Endodermal cell (in vitro differentiated cells): Measurements from ENCODE around the gene CDK12. TPM values are rescaled to one million over a fixed set of nuclear protein-coding genes. Genes with fewer than 3 reads are reported as not detected.
"Not testable (repeated sequence)": the region's sequence is repeated elsewhere in the genome, so short reads cannot be mapped to it uniquely, and the experiment has no call there.

Experiments
- DNase-seq: peaks from one replicate; pipeline ENCODE4 v3.0.0-alpha.2; 2017
- H3K27ac ChIP-seq: 2 replicates; pipeline ENCODE4 v1.5.1; 2013; ENCODE audit warnings: mild to moderate bottlenecking, low read depth, low read length, moderate library complexity
- H3K27me3 ChIP-seq: 2 replicates; pipeline ENCODE4 v1.6.1; 2013; ENCODE audit warnings: mild to moderate bottlenecking, low read length, moderate library complexity; ENCODE audit not compliant: insufficient read depth, control insufficient read depth, poor library complexity, severe bottlenecking
- H3K36me3 ChIP-seq: 2 replicates; pipeline ENCODE4 v1.7.0; 2013; ENCODE audit warnings: mild to moderate bottlenecking, low read length, moderate library complexity; ENCODE audit not compliant: control insufficient read depth, insufficient read depth
- H3K4me1 ChIP-seq: one replicate; pipeline ENCODE4 v1.7.0; 2013; ENCODE audit warnings: low read length; ENCODE audit not compliant: control insufficient read depth, insufficient read depth
- H3K4me3 ChIP-seq: 2 replicates; pipeline ENCODE4 v1.5.1; 2013; ENCODE audit warnings: mild to moderate bottlenecking, low read length, moderate library complexity
- H3K9ac ChIP-seq: 2 replicates; pipeline ENCODE4 v1.6.1; 2013; ENCODE audit warnings: mild to moderate bottlenecking, low read length, moderate library complexity; ENCODE audit not compliant: poor library complexity, severe bottlenecking; ENCODE audit errors: extremely low read depth
- H3K9me3 ChIP-seq: 2 replicates; pipeline ENCODE4 v1.6.1; 2013; ENCODE audit warnings: mild to moderate bottlenecking, low read length, moderate library complexity; ENCODE audit not compliant: control insufficient read depth
- H3K27ac Mint-ChIP-seq: 2 replicates; pipeline ENCODE4 v1.8.0; 2020; ENCODE audit warnings: mixed read lengths
- H3K27me3 Mint-ChIP-seq: 2 replicates; pipeline ENCODE4 v1.8.0; 2021; ENCODE audit warnings: mild to moderate bottlenecking, mixed read lengths; ENCODE audit not compliant: insufficient read depth
- H3K36me3 Mint-ChIP-seq: 2 replicates; pipeline ENCODE4 v1.8.0; 2020; ENCODE audit warnings: low read depth, mixed read lengths
- H3K4me1 Mint-ChIP-seq: 2 replicates; pipeline ENCODE4 v1.8.0; 2020; ENCODE audit warnings: mixed read lengths
- H3K4me3 Mint-ChIP-seq: 2 replicates; pipeline ENCODE4 v1.8.0; 2020; ENCODE audit warnings: mild to moderate bottlenecking, moderate library complexity, mixed read lengths
- H3K9me3 Mint-ChIP-seq: 2 replicates; pipeline ENCODE4 v1.8.0; 2020; ENCODE audit warnings: mild to moderate bottlenecking, mixed read lengths
- WGBS, 2 experiments: methylation state at CpG; one replicate each; pipeline versions ENCODE4 v1.1.5 to v1.1.7; 2013; ENCODE audit warnings: missing lambda C conversion rate in 2 of 2, mixed read lengths in 1 of 2; ENCODE audit not compliant: insufficient coverage in 1 of 2, insufficient read length in 1 of 2; 5-methylcytosine and 5-hydroxymethylcytosine counted together
- total RNA-seq, 2 donors: library from RNA; stranded (reverse); fragmentation: NEBNext Ultra II Directional in 1 of 2; extraction: Animal tissue kit (Norgen Biotek cat#: 25700) in 1 of 2; gene quantifications; 2 replicates in 1 of 2; 3 replicates in 1 of 2; pipeline ENCODE4 v1.2.1, GENCODE V29; 2021
- TF ChIP-seq, protein P1 (sequence below): fragments of 200-600 bp; sonication (generic); conservative IDR thresholded peaks from 2 replicates; pipeline ENCODE4 v1.5.0; 2021; ENCODE audit warnings: antibody characterized with exemption, mild to moderate bottlenecking

Gene CDK12
- total RNA-seq, 2 donors from 2014 or later: 62.8 to 70.2 TPM

DNA sequence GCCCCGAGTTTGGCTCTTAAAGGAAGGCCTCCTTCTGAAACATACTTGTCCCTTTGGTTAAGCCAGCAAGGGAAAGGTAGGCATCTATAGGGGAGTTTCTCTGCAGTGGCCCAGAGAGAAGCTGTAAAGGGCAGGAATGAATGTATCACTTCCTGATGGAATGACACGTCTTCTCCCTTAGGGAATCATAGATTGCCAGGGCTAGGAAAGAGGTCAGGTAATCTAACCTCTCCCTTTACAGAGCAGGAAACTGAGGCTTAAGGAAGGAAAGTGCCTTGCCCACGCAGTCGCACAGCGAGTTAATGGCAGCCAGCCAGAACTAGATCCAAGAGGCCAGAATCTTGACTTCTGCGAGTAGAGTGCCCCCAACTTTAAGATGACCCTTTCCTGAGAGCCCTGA is 80.4 kb downstream of the CDK12 start:
- TF ChIP-seq, protein P1, sequence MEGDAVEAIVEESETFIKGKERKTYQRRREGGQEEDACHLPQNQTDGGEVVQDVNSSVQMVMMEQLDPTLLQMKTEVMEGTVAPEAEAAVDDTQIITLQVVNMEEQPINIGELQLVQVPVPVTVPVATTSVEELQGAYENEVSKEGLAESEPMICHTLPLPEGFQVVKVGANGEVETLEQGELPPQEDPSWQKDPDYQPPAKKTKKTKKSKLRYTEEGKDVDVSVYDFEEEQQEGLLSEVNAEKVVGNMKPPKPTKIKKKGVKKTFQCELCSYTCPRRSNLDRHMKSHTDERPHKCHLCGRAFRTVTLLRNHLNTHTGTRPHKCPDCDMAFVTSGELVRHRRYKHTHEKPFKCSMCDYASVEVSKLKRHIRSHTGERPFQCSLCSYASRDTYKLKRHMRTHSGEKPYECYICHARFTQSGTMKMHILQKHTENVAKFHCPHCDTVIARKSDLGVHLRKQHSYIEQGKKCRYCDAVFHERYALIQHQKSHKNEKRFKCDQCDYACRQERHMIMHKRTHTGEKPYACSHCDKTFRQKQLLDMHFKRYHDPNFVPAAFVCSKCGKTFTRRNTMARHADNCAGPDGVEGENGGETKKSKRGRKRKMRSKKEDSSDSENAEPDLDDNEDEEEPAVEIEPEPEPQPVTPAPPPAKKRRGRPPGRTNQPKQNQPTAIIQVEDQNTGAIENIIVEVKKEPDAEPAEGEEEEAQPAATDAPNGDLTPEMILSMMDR: no peak
- Mint-ChIP-seq H3K4me3 (no peak overlapping the region), H3K27me3 (no peaks in the 10 kb centered on the region), H3K4me1 (peaks cover 7% of the 10 kb centered on the region), H3K27ac (no peak overlapping the region), H3K36me3 (peaks cover 6% of the 10 kb centered on the region), H3K9me3 (no peaks in the 10 kb centered on the region)
- no peak overlapping the region for H3K9ac ChIP-seq
- no peak overlapping the region for H3K27ac ChIP-seq
- H3K27me3 ChIP-seq: no peaks in the 10 kb centered on the region
- H3K9me3 ChIP-seq: no peaks in the 10 kb centered on the region
- H3K4me3 ChIP-seq: no peak overlapping the region
- 80 to 94% methylated on average over 2 to 6 of the region's 6 CpGs for WGBS, 2 experiments
- H3K4me1 ChIP-seq: peaks cover 4% of the 10 kb centered on the region
- no peaks in the 10 kb centered on the region for H3K36me3 ChIP-seq
- no peak for DNase-seq

DNA sequence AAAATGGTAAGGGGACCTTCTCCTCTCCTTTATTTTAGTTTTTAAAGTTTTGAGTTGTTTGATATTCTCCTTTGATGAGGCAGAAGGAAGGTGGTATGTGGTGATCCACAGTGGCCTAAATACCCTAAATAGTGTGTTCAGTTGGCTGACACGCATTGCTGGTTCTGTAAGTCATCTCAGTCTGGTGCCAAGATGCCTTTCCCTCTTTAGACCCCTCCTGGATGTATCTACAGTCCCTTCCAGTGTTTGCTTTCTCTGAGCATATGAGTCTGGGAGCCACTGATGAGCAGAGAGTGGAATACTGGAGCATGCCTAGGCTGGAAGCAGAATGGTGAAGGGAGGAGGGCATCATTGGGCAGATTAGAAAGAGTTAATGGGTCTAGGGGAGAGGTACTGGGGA is 81.9 kb downstream of the CDK12 start:
- Mint-ChIP-seq H3K4me3 (no peak overlapping the region), H3K27me3 (no peaks in the 10 kb centered on the region), H3K9me3 (no peaks in the 10 kb centered on the region), H3K4me1 (peaks cover 1% of the 10 kb centered on the region), H3K27ac (no peak overlapping the region), H3K36me3 (peaks cover 6% of the 10 kb centered on the region)
- Histone ChIP-seq H3K27me3 (no peaks in the 10 kb centered on the region), H3K4me1 (no peaks in the 10 kb centered on the region), H3K36me3 (no peaks in the 10 kb centered on the region), H3K9ac (no peak overlapping the region), H3K4me3 (no peak overlapping the region), H3K27ac (no peak overlapping the region), H3K9me3 (no peaks in the 10 kb centered on the region)
- no peak for DNase-seq
- TF ChIP-seq, protein P1: no peak
- 92% methylated on average over 1 of the region's 1 CpG; no CpG with 5 or more reads in 1 of the 2 experiments for WGBS, 2 experiments

- Histone ChIP-seq H3K9me3 (no peaks in the 10 kb centered on the region), H3K36me3 (no peaks in the 10 kb centered on the region), H3K4me1 (no peaks in the 10 kb centered on the region), H3K27ac (no peak overlapping the region), H3K27me3 (no peaks in the 10 kb centered on the region), H3K4me3 (no peak overlapping the region), H3K9ac (no peak overlapping the region)
- Mint-ChIP-seq H3K9me3 (no peaks in the 10 kb centered on the region), H3K4me1 (no peaks in the 10 kb centered on the region), H3K27ac (no peak overlapping the region), H3K4me3 (no peak overlapping the region), H3K27me3 (no peaks in the 10 kb centered on the region), H3K36me3 (peaks cover 6% of the 10 kb centered on the region)
- TF ChIP-seq, protein P1: no peak
- DNase-seq: no peak
Observed at GRCh38 chr17:39543664-39544063, 82.4 kb downstream of the CDK12 start.

DNA sequence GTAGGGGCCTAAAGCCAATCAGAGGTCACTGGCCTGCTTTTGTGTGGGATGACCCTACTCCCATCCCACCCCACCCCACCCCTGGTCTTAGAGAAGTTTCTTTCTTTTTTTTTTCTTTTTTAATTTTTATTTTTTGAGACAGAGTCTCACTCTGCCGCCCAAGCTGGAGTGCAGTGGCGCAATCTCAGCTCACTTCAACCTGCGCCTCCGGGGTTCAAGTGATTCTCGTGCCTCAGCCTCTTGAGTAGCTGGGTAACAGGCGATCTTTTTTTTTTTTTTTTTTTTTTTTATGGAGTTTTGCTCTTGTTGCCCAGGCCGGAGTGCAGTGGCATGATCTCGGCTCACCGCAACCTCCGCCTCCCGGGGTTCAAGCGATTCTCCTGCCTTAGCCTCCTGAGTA is 83.1 kb downstream of the CDK12 start:
- WGBS, 2 experiments: 81 to 98% methylated on average over 5 to 11 of the region's 12 CpGs
- not testable (repeated sequence) for H3K9ac ChIP-seq, H3K27me3 ChIP-seq, H3K36me3 Mint-ChIP-seq, H3K4me3 ChIP-seq, H3K27ac Mint-ChIP-seq, H3K27me3 Mint-ChIP-seq, H3K4me1 ChIP-seq, H3K9me3 Mint-ChIP-seq, H3K9me3 ChIP-seq, H3K27ac ChIP-seq, H3K4me3 Mint-ChIP-seq, H3K36me3 ChIP-seq, DNase-seq, H3K4me1 Mint-ChIP-seq
